ENCODE measurements around the gene KRTAP5-9.
"Not testable (repeated sequence)": the region's sequence is repeated elsewhere in the genome, so short reads cannot be mapped to it uniquely, and the experiment has no call there.

KRTAP5-9 gene

DNA sequence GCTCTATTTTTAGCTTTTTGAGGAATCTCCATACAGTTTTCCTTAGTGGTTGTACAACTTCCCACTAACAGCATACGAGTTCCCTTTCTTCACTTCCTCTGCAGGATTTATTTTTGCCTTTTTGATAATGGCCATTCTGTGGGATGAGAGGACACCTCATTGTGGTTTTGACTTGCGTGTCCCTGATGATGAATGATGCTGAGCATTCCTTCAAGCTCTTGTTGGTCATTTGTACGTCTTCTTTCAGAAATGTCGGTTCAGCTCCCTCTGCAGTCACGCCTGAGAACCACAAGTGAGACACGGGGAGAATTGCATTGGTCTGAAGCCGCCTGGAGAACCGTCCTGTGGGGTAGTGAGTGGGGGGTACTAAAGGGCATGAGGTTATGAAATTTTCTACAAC is 15.2 kb downstream of the KRTAP5-9 start:
- DNase-seq (ENCODE audit: low spot score) = no peak

DNA sequence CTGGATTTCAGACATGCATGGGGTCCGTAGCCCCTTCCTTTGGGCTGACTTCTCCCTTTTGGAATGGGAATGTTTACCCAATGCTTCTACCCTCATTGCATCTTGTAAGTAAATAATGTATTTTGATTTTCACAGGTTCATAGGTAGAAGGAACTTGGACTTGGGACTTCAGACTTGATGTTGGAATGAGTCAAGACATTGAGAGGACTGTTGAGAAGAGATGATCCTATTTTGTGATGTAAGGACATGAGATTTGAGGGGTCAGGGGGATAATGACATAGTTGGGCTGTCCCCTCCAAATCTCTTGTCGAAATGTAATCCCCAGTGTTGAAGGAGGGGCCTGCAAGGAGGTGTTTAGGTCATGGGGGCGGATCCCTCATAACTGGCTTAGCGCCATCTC is 16.2 kb downstream of the KRTAP5-9 start:
- no peak for DNase-seq (ENCODE audit: low spot score)

DNA sequence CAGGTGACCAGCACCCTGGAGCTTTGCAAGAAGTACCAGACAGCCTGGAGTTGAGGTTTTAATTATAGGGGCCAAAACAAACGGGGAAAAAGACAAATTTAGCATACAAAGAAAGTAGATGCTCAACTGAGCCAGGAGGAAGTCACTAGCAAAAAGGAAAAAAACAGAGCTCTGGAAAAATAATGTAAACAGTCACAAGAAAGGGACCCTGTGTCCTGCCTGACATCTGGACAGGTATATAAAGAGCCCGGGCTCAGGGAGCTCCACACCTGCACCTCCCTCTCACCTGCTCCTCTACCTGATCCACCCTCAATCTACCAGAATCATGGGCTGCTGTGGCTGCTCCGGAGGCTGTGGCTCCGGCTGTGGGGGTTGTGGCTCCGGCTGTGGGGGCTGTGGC is 17.0 kb downstream of the KRTAP5-9 start, which contains the start of gene KRTAP5-10:
Gene KRTAP5-10, plus strand, starts transcription at position 301 of the 400 bp plus-strand sequence. Its CDS starts 25 bp downstream, at position 326.
- DNase-seq (ENCODE audit: low spot score) = no peak

DNA sequence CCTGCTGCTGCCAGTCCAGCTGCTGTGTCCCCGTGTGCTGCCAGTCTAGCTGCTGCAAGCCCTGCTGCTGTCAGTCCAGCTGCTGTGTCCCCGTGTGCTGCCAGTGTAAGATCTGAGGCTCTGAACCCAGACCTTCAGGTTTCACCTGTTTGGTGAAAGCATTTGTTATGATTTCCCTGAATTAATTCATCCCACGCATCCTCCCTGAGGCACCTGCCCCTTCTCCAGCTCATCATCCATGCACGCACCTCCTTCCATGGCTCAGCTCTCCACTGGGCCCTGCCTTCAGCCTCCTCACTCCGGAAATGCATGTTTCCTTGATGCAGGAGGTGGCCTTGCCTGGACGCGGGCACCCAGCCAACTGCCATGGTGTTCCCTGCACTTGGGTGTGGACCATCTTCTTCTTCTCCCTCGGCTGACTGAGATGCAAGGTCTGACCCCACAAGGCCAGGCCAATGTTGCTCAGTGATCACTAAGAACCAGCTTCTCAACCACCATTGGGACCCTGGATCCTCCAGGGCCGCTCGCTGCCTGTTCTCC is 17.9 kb downstream of the KRTAP5-9 start:
- DNase-seq (ENCODE audit: low spot score) = no peak

DNA sequence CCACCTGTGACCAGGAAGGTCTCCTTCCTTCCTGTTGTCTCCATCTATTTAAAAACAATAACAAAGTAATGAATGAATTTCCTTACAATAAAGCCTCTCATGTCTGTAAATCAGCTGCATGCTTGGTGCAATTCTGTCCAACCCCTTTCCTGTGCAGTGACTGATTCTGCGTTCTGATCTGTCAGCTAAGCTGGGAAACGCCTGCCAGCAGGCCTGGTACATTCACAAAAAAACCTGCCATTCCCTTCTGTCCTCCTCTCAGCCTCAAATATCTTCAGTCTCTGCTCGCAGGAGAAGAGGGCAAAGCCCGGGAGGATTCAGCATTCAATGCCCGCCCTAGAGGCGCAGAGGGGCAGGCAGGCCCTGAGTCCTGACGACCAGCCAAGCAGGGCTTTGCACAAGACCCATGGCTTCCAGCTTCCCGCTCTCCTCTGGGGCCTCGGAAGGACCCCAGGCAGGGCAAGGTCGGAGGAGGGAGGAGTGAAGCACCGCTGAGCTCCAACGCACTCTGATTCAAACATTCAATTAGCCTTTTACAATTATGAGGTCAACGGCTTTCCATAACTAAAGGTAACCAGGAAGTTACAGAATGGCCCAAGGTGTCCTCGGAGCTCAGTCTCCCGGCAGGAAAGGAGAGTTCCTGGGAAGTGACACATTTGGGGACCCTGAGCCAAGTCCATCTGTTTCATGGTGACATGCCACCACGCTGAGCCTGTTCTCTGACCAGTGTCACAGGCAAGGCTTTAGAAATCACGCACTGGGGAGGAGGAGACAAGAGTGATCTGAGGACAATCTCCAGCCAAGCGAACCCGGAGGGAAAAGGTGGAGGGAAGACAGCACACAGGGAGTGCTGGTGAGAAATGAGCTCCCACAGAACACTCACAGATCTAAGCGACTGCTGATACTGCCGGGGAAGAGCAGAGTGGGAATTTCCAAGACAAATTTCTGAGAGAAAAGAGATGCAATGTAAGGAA is 18.7 kb downstream of the KRTAP5-9 start:
- not testable (repeated sequence) for DNase-seq (ENCODE audit: low spot score)

DNA sequence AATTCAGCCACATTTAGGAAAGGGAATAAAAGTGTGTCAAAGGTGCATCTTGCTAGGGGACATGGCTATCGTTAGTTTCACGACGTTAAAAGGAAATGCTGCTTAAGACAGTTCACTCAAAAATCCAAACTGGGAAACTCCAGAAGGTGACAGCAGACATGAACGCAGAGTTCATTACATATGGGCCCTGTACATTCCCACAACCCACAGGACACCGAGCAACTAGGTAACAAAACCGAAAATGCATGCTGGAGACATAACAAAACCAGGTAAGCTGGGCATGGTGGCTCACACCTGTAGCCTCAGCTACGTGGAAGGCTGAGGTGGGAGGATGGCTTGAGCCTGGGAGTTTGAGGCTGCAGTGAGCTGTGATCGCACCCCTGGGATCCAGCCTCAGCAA is 19.4 kb downstream of the KRTAP5-9 start:
- not testable (repeated sequence) for DNase-seq (ENCODE audit: low spot score)

DNA sequence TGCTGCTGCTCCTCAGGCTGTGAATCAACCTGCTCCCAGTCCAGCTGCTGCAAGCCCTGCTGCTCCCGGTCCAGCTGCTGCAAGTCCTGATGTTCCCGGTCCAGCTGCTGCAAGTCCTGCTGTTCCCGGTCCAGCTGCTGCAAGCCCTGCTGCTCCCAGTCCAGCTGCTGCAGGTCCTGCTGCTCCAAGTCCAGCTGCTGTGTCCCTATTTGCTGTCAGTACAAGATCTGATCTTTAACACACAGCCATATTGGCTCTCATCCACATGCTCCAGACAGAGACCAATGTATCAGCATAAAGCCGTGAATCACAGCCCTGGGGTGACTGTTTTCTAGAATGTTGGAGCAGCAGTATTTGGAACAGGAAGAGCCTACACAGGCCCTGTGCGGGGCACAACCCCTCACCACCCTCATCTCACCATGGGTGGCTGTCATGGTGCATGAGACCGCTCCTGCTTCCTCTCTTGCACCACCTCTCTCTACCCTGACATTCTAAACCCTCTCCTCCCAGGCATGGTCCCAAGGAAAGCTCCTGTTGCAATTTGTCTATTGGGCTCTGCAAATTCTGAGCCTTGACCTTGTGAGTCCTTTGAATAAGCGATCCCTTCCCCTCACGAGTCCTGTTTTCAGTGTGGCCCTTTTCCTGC is 20.6 kb downstream of the KRTAP5-9 start:
- no peak for DNase-seq (ENCODE audit: low spot score)

DNA sequence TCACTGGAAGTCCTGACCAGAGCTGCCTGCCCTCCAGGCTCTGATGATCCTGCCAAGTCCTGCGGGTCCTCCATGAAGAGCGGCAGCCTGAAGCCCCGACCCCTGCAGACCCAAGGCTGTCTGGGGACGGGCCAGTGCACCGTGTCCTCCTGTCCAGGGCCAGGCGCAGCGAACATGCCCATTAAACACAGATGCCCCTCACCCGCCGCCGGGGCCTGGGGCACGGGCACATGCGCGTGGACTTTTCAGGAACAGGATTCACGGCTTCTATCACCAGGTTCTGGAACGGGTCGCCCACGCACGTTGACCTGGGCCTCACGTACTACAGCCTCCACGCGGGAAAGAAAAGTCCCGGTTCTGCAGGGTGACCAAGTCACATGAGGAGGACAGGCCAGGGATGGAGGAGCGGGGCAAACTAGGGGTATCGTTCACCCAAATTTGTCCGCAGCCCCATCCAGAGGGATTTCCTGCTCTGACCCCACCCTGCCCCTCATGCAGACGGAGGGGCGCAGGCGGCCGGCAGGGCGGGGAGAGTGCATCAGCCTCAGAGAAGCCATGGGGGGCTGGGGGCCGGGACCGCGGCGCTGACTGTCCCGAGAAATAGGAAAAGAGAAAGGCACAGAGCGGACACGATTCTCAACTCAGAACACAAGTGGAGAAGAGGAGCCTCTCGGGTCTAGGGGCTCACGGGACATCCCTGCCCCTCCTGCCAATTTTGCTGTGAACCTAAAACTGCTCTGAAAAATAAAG is 23.1 kb downstream of the KRTAP5-9 start:
- DNase-seq (ENCODE audit: low spot score) = not testable (repeated sequence)

DNA sequence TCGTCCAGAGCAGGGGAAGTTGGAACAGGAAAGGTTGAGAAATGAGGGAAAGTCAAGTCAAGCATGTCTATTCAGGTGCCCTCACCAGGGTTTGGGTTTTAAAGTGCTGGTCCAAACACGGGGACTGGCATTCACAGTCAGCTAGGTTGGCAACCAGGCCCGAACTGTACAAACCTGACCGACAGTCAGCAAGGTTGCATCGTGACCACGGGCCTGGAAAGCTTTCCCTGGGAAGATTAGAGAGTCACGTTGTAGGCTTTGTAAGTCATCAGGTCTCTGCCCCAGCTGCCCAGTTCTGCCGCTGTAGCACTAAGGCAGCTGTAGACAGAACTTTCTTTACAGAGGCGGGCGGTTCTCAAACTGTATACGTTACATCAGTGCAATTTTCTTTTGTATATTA is 24.6 kb downstream of the KRTAP5-9 start:
- DNase-seq (ENCODE audit: low spot score) = no peak

DNA sequence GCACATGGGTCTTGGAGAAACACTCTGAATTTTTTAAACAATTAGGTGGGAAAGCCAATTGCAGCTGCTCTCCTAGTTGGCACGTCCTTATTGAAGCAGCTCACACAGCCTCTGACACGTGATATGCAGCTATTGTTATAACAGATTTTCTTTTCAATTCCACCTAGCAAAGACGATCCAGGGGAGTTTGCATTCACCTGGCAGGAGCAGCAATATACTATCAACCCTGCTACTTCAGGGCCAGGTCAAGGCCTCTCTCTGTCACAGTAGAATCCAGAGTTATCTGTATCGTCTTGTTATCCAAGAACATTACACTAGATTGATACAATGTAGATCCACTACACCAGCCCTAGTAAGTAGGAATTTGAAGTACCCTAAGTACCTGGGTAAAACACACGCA is 26.2 kb downstream of the KRTAP5-9 start:
- no peak for DNase-seq (ENCODE audit: low spot score)

DNA sequence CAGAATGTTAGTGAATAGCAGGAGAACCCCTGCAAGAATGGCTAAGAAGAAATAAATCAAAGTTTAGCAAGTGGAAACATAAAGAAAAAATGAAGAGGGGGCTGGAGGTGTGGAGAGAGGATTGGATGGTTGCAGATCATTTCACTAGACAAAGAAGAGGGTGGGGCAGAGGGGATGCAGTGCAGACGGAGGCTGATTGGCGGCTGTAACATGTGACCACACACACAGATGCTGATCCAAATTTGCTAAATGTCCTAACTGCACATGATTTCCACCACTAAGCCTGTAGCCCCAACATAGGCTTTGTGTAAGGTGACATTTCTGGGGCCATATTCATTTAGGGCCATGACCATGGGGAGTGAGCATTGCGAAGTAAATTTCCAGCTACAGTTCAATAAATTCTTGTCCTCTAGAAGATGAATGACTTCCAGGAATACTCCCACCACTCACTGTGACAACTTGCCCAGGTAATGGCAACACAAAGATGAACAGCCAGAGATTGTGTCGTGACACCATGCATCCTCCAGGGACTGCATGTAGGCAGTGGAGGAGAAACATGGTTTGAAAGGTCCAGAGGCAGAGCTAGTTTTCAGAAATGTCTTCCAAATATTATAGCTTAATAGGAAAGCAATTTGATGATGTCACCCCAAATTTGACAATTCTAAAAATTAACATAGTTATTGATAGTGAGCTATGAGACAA is 27.7 kb downstream of the KRTAP5-9 start:
- DNase-seq (ENCODE audit: low spot score) = no peak

DNA sequence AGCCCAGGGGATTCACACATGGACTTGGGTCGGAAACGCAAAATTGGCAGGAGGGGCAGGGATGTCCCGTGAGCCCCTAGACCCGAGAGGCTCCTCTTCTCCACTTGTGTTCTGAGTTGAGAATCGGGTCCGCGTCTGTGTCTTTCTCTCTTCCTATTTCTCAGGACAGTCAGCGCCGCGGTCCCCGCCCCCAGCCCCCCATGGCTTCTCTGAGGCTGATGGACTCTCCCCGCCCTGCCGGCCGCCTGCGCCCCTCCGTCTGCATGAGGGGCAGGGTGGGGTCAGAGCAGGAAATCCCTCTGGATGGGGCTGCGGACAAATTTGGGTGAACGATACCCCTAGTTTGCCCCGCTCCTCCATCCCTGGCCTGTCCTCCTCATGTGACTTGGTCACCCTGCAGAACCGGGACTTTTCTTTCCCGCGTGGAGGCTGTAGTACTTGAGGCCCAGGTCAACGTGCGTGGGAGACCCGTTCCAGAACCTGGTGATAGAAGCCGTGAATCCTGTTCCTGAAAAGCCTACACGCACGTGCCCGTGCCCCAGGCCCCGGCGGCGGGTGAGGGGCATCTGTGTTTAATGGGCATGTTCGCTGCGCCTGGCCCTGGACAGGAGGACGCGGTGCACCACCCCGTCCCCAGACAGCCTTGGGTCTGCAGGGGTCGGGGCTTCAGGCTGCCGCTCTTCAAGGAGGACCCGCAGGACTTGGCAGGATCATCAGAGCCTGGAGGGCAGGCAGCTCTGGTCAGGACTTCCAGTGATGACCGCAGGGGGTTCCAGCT is 28.7 kb downstream of the KRTAP5-9 start:
- DNase-seq (ENCODE audit: low spot score) = not testable (repeated sequence)

DNA sequence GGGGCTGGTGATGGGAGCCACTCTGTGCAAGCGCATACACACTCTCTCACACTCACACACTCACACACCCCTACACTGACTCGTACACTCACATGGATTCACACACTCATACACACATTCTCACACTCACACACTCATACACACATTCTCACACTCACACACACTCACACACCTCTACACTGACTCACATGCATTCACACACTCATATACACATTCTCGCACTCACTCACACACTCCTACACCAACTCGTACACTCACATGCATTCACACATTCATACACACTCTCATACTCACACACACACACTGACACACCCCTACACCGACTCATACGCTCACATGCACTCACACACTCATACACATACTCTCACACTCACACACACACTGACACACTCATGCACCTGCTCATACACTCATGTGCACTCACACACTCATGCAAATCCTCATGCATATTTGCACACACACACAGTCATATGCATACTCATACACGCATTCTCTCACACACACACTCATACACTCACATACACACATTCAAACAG is 29.3 kb downstream of the KRTAP5-9 start:
- DNase-seq (ENCODE audit: low spot score) = no peak

DNA sequence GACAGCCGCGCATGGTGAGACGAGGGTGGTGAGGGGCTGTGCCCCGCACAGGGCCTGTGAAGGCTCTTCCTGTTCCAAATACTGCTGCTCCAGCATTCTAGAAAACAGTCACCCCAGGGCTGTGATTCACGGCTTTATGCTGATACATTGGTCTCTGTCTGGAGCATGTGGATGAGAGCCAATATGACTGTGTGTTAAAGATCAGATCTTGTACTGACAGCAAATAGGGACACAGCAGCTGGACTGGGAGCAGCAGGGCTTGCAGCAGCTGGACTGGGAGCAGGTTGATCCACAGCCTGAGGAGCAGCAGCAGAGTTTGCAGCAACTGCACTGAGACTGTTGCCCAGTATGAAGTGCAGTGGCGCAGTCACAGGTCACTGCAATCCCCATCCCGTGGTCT is 31.3 kb downstream of the KRTAP5-9 start:
- DNase-seq (ENCODE audit: low spot score) = not testable (repeated sequence)

DNA sequence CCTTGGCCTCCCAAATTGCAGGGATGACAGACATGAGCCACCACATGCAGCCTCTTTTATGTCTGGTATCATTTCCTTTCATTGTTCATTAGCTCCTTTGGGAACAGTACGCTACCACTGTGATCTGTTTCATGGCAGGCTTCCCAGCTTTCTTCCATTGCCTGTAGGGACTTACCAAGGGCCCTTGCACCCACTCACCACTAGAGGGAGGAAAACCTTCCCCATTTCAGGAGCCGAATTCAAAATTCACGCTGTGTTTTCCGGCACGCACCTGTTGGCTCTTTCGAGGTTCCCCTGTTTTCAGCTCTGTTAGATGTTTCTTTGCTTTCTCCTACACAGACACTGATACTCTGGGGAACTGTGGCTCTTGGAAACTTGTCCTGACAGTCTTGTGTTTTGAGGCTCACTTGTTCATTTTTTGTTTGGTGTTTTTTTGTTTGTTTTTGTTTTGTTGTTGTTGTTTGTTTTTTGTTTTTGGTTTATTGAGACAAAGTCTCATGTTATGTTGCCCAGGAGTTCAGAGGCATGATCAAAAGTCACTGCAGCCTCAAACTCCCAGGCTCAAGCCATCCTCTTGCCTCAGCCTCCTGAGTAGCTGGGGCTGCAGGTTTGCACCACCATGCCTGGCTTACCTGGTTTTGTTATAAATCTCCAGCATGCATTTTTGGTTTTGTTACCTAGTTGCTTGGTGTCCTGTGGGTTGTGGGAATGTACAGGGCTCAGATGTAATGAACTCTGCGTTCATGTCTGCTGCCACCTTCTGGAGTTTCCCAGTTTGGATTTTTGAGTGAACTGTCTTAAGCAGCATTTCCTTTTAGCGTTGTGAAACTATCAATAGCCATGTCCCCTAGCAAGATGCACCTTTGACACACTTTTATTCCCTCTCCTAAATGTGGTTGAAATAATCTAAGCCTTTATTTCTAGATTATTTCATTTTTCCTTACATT is 32.1 kb downstream of the KRTAP5-9 start:
- DNase-seq (ENCODE audit: low spot score) = peak; percentile 53

DNA sequence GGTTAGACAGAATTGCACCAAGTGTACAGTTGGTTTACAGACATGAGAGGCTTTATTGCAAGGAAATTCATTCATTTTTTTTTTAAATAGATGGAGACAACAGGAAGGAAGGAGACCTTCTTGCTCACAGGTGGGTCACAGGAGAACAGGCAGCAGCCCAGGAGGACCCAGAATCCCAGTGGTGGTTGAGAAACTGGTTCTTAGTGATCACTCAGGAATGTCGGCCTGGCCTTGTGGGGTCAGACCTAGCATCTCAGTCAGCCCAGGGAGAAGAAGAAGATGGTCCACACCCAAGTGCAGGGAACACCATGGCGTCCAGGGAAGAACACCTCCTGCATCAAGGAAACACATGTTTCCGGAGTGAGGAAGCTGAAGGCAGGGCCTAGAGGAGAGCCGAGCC is 33.6 kb downstream of the KRTAP5-9 start:
- DNase-seq (ENCODE audit: low spot score) = no peak

DNA sequence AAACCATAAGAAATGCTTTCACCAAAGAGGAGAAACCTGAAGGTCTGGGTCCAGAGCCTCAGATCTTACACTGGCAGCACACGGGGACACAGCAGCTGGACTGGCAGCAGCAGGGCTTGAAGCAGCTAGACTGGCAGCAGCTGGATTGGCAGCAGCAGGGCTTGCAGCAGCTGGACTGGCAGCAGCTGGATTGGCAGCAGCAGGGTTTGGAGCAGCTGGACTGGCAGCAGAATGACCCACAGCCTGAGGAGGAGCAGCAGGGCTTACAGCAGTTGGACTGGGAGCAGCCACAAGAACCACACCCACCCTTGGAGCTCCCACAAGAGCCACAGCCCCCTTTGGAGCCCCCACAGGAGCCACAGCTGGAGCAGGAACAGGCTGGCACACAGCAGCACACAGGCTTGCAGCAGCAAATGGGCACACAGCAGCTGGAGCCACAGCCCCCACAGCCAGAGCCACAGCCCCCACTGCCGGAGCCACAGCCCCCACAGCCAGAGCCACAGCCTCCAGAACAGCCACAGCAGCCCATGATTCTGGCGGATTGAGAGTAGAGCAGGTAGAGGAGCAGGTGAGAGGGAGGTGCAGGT is 34.2 kb downstream of the KRTAP5-9 start, which contains the start of gene KRTAP5-11:
Gene KRTAP5-11, minus strand, starts transcription at position 567 of the 587 bp plus-strand sequence. Its CDS starts 38 bp downstream, at position 529.
- no peak for DNase-seq (ENCODE audit: low spot score)

DNA sequence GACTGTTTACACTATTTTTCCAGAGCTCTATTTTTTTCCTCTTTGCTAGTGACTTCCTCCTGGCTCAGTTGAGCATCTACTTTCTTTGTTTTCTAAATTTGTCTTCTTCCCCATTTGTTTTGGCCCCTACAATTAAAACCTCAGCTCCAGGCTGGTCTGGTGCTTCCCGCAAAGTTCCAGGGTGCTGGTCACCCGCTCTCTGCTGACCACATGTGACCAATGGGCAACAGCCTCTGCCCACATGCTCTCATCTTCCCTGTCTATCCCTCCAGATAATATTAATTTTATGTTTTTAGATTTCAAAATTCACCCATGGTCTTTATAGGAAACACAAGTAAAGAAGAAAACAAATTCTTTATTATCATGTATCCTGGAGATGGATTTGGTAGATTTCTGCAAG is 34.7 kb downstream of the KRTAP5-9 start:
- not testable (repeated sequence) for DNase-seq (ENCODE audit: low spot score)

DNA sequence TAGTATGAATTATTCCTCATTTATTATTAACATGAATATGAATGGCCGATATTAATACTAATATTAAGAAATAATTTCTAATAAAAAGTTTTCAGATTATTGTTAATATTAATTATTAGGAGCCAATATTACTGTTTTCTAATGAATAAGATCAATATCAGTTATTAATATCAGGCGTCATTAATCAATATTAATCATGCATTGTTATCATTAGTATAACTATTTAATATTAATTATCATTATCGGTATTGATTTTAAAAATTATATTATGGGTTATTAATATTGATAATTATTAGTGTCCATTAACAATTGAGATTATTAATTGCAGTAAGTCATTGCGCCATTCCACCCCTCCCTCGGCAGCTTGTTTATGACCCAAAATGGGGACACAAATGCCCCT is 37.5 kb downstream of the KRTAP5-9 start:
- not testable (repeated sequence) for DNase-seq (ENCODE audit: low spot score)
